Progenitor cell of endocrine pancreas (in vitro differentiated cells): ENCODE data around the gene ENO4. TPM values are rescaled to one million over a fixed set of nuclear protein-coding genes. Genes with fewer than 3 reads are reported as not detected.
A peak's percentile ranks its signal among the peaks of the same experiment; 100 is the strongest.

Experiments used
- DNase-seq: peaks from one replicate; pipeline ENCODE4 v3.0.0; 2021; ENCODE audit warnings: low spot score; ENCODE audit not compliant: unreplicated experiment
- H3K27ac Mint-ChIP-seq: 2 replicates; pipeline ENCODE4 v1.8.0; 2021; ENCODE audit warnings: mild to moderate bottlenecking, moderate library complexity, mixed read lengths
- H3K27me3 Mint-ChIP-seq: 2 replicates; pipeline ENCODE4 v1.8.0; 2021; ENCODE audit warnings: mixed read lengths
- H3K36me3 Mint-ChIP-seq: 2 replicates; pipeline ENCODE4 v1.8.0; 2022; ENCODE audit warnings: mixed read lengths; ENCODE audit not compliant: insufficient read depth
- H3K4me1 Mint-ChIP-seq: 2 replicates; pipeline ENCODE4 v1.8.0; 2021; ENCODE audit warnings: low read depth, mixed read lengths
- H3K4me3 Mint-ChIP-seq: 2 replicates; pipeline ENCODE4 v1.8.0; 2021; ENCODE audit warnings: low read depth, mild to moderate bottlenecking, moderate library complexity, mixed read lengths
- H3K9me3 Mint-ChIP-seq: 2 replicates; pipeline ENCODE4 v1.8.0; 2021; ENCODE audit warnings: low read depth, mixed read lengths
- CTCF ChIP-seq: fragments of 200-600 bp; sonication (generic); IDR thresholded peaks from one replicate; pipeline ENCODE4 v1.5.0; 2021; ENCODE audit warnings: antibody characterized with exemption, mild to moderate bottlenecking; ENCODE audit not compliant: unreplicated experiment
- long read RNA-seq: library from polyadenylated mRNA; unstranded; transcript quantifications from one replicate; pipeline ENCODE4 v2.0.0, GENCODE V29; 2020
- total RNA-seq: library from RNA; stranded (reverse); gene quantifications from 2 replicates; pipeline ENCODE4 v1.2.1, GENCODE V29; 2021

ENO4 gene
- total RNA-seq = 1.7 and 2.0 TPM in 2 replicates
- long read RNA-seq, partial matches to known transcripts = 3 of 14 reads
- long read RNA-seq, other reads (novel, unspliced or antisense) = 11 of 14 reads

DNA sequence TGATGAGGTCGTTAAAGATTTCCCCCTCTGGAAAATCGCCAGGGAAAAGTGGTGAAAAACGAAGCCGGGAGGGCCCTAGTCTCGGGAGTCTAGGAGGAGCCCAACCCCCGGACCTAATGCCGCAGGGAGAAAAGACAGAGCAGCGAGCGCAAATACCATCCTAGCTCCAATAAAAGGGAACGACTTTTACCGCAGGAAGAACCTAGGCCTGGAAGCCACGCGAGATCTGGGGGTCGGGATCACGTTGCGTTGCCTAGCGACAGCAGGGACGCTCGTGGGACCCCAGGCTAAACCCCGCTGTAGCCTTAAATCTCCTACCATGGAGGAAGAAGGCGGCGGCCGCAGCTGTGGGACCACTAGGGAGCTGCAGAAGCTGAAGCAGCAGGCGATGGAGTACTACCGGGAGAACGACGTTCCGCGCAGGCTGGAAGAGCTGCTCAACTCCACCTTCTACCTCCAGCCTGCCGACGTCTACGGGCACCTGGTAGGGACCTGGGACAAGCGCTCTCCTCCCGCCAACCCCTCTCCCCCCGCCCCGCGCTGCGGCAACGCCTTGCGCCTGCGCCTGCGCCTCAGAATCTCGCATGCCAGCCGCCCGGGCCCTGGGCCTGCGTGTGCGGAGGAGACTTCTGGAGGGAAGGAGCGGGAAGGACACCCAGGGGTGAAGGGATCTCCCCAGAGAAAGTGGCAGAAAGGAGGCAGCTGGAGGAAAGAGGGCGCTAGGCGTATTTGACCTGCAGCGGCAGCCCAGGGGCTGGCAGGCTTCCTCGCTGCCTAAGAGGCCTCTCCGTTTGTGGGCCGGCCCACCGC lies at the start of gene ENO4:
TSS of gene ENO4 (plus strand) at position 252 of the 810 bp plus-strand sequence. CDS start at position 320, 68 bp downstream.
- Mint-ChIP-seq H3K9me3 (no peaks in the 10 kb centered on the region), H3K4me1 (peaks cover 23% of the 10 kb centered on the region), H3K4me3 (peak within 1 kb of the TSS; percentile 89), H3K36me3 (no peaks in the 10 kb centered on the region), H3K27ac (peak within 1 kb of the TSS; percentile 96), H3K27me3 (peaks cover 15% of the 10 kb centered on the region)
- TF ChIP-seq CTCF = no peak
- DNase-seq = peak; percentile 77

- H3K27ac Mint-ChIP-seq = no peak overlapping the region
- H3K27me3 Mint-ChIP-seq = peaks cover 47% of the 10 kb centered on the region
- H3K36me3 Mint-ChIP-seq = no peaks in the 10 kb centered on the region
- no peak overlapping the region for H3K4me3 Mint-ChIP-seq
- DNase-seq = no peak
- no peaks in the 10 kb centered on the region for H3K9me3 Mint-ChIP-seq
- H3K4me1 Mint-ChIP-seq = no peaks in the 10 kb centered on the region
- TF ChIP-seq CTCF = no peak
Measured at GRCh38 chr10:116800286-116800929, 48.9 kb upstream of the ENO4 start.

DNA sequence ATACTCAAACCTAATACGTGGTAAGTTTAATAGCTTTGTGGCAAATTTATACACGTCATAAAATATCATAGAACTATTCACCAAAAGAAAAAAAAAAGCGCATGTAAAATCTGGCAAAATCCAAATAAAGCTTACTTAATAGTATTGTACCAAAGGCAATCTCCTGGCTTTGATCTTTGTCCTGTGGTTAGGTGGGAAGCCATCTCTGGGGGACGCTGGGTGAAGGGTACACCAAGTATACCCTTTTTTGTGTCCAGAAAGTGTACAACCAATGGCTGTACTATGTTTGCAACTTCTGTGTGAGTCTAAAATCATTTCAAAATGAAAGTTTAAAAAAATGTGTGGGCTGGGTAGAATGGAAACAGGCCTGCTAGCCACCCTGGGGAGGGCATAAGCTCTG lies 47.6 kb upstream of the ENO4 start:
- Mint-ChIP-seq H3K4me3 (no peak overlapping the region), H3K36me3 (no peaks in the 10 kb centered on the region), H3K9me3 (no peaks in the 10 kb centered on the region), H3K27ac (no peak overlapping the region), H3K4me1 (no peaks in the 10 kb centered on the region), H3K27me3 (peaks cover 47% of the 10 kb centered on the region)
- DNase-seq = no peak
- TF ChIP-seq CTCF = no peak

GRCh38 chr10:116802474-116802873 lies 46.8 kb upstream of the ENO4 start:
- no peak for DNase-seq
- TF ChIP-seq CTCF = no peak
- Mint-ChIP-seq H3K4me1 (no peaks in the 10 kb centered on the region), H3K9me3 (no peaks in the 10 kb centered on the region), H3K4me3 (no peak overlapping the region), H3K27ac (no peak overlapping the region), H3K27me3 (peaks cover 46% of the 10 kb centered on the region), H3K36me3 (no peaks in the 10 kb centered on the region)

DNA sequence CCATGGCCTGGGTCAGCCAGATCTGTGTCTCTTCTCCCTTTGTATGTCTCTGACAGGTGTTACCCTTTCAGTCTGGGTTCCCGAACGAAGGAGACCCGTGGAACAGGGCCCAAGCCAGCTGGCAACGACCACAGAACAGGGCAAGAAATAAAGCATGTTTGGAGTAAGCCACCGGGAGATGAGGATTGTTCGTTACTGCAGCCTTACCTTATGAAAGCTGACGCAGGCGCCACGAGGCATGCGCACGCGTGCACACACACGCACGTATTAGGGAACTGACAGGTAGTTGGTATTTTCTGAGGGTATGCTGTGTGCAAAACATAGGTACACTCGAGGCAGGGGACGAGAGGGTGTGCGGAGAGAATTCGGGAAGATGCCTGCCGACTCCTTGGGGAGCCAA lies 46.4 kb upstream of the ENO4 start:
- H3K4me1 Mint-ChIP-seq = no peaks in the 10 kb centered on the region
- no peaks in the 10 kb centered on the region for H3K36me3 Mint-ChIP-seq
- TF ChIP-seq CTCF = no peak
- no peak overlapping the region for H3K27ac Mint-ChIP-seq
- peaks cover 44% of the 10 kb centered on the region for H3K27me3 Mint-ChIP-seq
- H3K4me3 Mint-ChIP-seq = no peak overlapping the region
- no peaks in the 10 kb centered on the region for H3K9me3 Mint-ChIP-seq
- no peak for DNase-seq
